K562 (cell line): Measurements from ENCODE around the gene CCDC87. TPM values are rescaled to one million over a fixed set of nuclear protein-coding genes. Genes with fewer than 3 reads are reported as not detected.

ENCODE experiments used
- AFF1 ChIP-seq, 2 experiments: fragments of 450-650 bp; IDR thresholded peaks; 2 replicates each; pipeline ENCODE4 v1.6.1; 2018; ENCODE audit warnings: mild to moderate bottlenecking in 2 of 2, low read depth in 1 of 2; ENCODE audit not compliant: partially characterized antibody in 2 of 2
- DLX4 ChIP-seq: fragments of 250-450 bp; sonication (Bioruptor Pico); IDR thresholded peaks from 2 replicates; pipeline ENCODE4 v1.6.1; 2021; ENCODE audit warnings: mild to moderate bottlenecking
- ETS2 ChIP-seq: IDR thresholded peaks from 2 replicates; pipeline ENCODE4 v1.6.1; 2016; ENCODE audit warnings: borderline replicate concordance, missing genetic modification characterization, mild to moderate bottlenecking, moderate library complexity, missing compliant biosample characterization; ENCODE audit not compliant: poor library complexity, severe bottlenecking
- FIP1L1 ChIP-seq: fragments of 200-400 bp; formaldehyde crosslinking; IDR thresholded peaks from 2 replicates; pipeline ENCODE4 v1.6.1; 2018; ENCODE audit warnings: mild to moderate bottlenecking, low read depth, low read length; ENCODE audit not compliant: poor library complexity, severe bottlenecking
- GABPB2 ChIP-seq: fragments of 250-450 bp; sonication (Bioruptor Pico); conservative IDR thresholded peaks from 2 replicates; pipeline ENCODE4 v1.5.1; 2021; ENCODE audit warnings: mild to moderate bottlenecking
- KDM5B ChIP-seq: fragments of 200-600 bp; sonication (generic); IDR thresholded peaks from 2 replicates; pipeline ENCODE4 v1.6.1; 2012; ENCODE audit warnings: low read depth, mild to moderate bottlenecking, moderate library complexity, low read length, control low read depth, inconsistent platforms; ENCODE audit not compliant: insufficient replicate concordance
- PKNOX1 ChIP-seq: fragments of 450-650 bp; IDR thresholded peaks from 2 replicates; pipeline ENCODE4 v1.6.1; 2016
- POU5F1 ChIP-seq: fragments of 150-350 bp; IDR thresholded peaks from 2 replicates; pipeline ENCODE4 v1.6.1; 2014; ENCODE audit warnings: borderline replicate concordance, low read length, low read depth, mild to moderate bottlenecking; ENCODE audit not compliant: partially characterized antibody
- PTTG1 ChIP-seq: fragments of 450-650 bp; IDR thresholded peaks from 2 replicates; pipeline ENCODE4 v1.6.1; 2016; ENCODE audit warnings: low read depth, mild to moderate bottlenecking, missing genetic modification characterization, missing compliant biosample characterization
- RBM14 ChIP-seq: fragments of 200-400 bp; formaldehyde crosslinking; IDR thresholded peaks from 2 replicates; pipeline ENCODE4 v1.6.1; 2018; ENCODE audit warnings: low read depth, mild to moderate bottlenecking, low read length, moderate library complexity, borderline replicate concordance; ENCODE audit not compliant: insufficient read depth
- TBP ChIP-seq: optimal IDR thresholded peaks from 2 replicates; pipeline ENCODE3; 2011; ENCODE audit warnings: low read depth, low read length, improper control_type of control experiment
- THRB ChIP-seq: fragments of 450-650 bp; formaldehyde crosslinking; conservative IDR thresholded peaks from 2 replicates; pipeline ENCODE4 v1.4.0; 2022; ENCODE audit warnings: mild to moderate bottlenecking, missing genetic modification characterization
- U2AF1 ChIP-seq: fragments of 200-400 bp; formaldehyde crosslinking; optimal IDR thresholded peaks from 2 replicates; pipeline ENCODE3; 2017; ENCODE audit warnings: mild to moderate bottlenecking, low read depth, low read length, moderate library complexity
- ZHX1 ChIP-seq: fragments of 150-350 bp; conservative IDR thresholded peaks from 2 replicates; pipeline ENCODE4 v1.6.1; 2014; ENCODE audit warnings: low read length
- ZNF707 ChIP-seq: fragments of 250-450 bp; sonication (Bioruptor Pico); conservative IDR thresholded peaks from 2 replicates; pipeline ENCODE4 v1.8.0; 2022; ENCODE audit warnings: inconsistent platforms, mild to moderate bottlenecking, moderate library complexity
- polyA plus RNA-seq, 8 experiments: library from polyadenylated mRNA; depleted of rRNA in 4 of 8; stranded (reverse) in 5 of 8; unstranded in 3 of 8; fragments of >200 nt; fragmentation: Nextera tagmentation in 2 of 8; fragmentation: Illumina TruSeq in 1 of 8; extraction: Ambion mirVana in 2 of 8; extraction: Trizol in 1 of 8; gene quantifications; 2 replicates each; pipeline versions ENCODE4 v1.2.1 to v1.2.3, GENCODE V29; 2011 to 2014; ENCODE audit warnings: inconsistent platforms in 1 of 8, missing spikeins in 1 of 8
- total RNA-seq, 7 experiments: library from RNA; depleted of rRNA in 6 of 7; stranded (reverse); fragments of >200 nt in 6 of 7; fragmentation: Illumina TruSeq in 2 of 7; extraction: Trizol in 2 of 7; gene quantifications; 2 replicates each; pipeline versions ENCODE4 v1.2.1 to v1.2.3, GENCODE V29; 2011 to 2021; ENCODE audit warnings: low replicate concordance in 1 of 7

Gene CCDC87
- total and polyA plus RNA-seq, 9 of the 15 experiments (the other 6 are each of a cell fraction or from before 2014, with no cell fraction given): 0.03 to 0.44 (median 0.15) TPM; not detected in 1

GRCh38 chr11:66568124-66568916 is 24.5 kb downstream of the CCDC87 start, which contains the start of gene CTSF (continued):
- TF ChIP-seq DLX4 (CRISPR knock-in tag) (no peak), GABPB2 (CRISPR knock-in tag) (no peak), PKNOX1 (no peak), PTTG1 (tag) (no peak), RBM14 (no peak), THRB (CRISPR knock-in tag) (no peak), FIP1L1 (no peak), KDM5B (peak; percentile 35), U2AF1 (no peak), POU5F1 (no peak), AFF1 (IDR thresholded peaks at IDR 0.05; ENCODE audit: low read depth in 1 of 2, partially characterized antibody in 2 of 2) (no peak), ZNF707 (CRISPR knock-in tag) (no peak), TBP (no peak), ZHX1 (no peak), ETS2 (tag) (no peak)
